Naive thymus-derived CD4-positive, alpha-beta T cell (primary cell): ENCODE data around the gene LARGE1. TPM values are rescaled to one million over a fixed set of nuclear protein-coding genes. Genes with fewer than 3 reads are reported as not detected.

Source experiments
- ATAC-seq: fragments of 150-1000 bp; cut with Tn5 transposase; 2 replicates; pipeline ENCODE4 v1.10.0; 2021; ENCODE audit warnings: mild to moderate bottlenecking, moderate library complexity
- CTCF ChIA-PET: fragments of 350-600 bp; sonication (Branson Sonifier 250); formaldehyde crosslinking; loops from one replicate; lab custom pipeline; 2021; ENCODE audit warnings: antibody characterized with exemption; lab: Charles Lee
- POLR2A ChIA-PET: fragments of 350-600 bp; sonication (Branson Sonifier 250); formaldehyde crosslinking; loops from one replicate; lab custom pipeline; 2021; ENCODE audit warnings: antibody characterized with exemption, inconsistent platforms; lab: Charles Lee
- DNase-seq, 9 donors: peaks; one replicate each; pipeline versions ENCODE4 v3.0.0 to v3.0.0-alpha.2; 2020 to 2022; ENCODE audit warnings: mixed read lengths in 1 of 9
- H3K27ac ChIP-seq: one replicate; pipeline ENCODE4 v1.7.0; 2013; ENCODE audit warnings: mild to moderate bottlenecking, low read depth, low read length, moderate library complexity
- H3K27me3 ChIP-seq, 2 donors: one replicate each; pipeline ENCODE4 v1.7.0; 2013; ENCODE audit warnings: low read length in 2 of 2, mild to moderate bottlenecking in 2 of 2, moderate library complexity in 2 of 2; ENCODE audit not compliant: control insufficient read depth in 2 of 2, insufficient read depth in 2 of 2
- H3K36me3 ChIP-seq, 3 experiments: 1 replicate in 2 of 3; 2 replicates in 1 of 3; pipeline ENCODE4 v1.7.0; 2013; ENCODE audit warnings: low read length in 3 of 3, mild to moderate bottlenecking in 3 of 3, moderate library complexity in 1 of 3; ENCODE audit not compliant: insufficient read depth in 3 of 3, control insufficient read depth in 2 of 3
- H3K4me1 ChIP-seq, 2 donors: one replicate each; pipeline ENCODE4 v1.7.0; 2013; ENCODE audit warnings: low read length in 2 of 2, mild to moderate bottlenecking in 2 of 2, moderate library complexity in 1 of 2; ENCODE audit not compliant: control insufficient read depth in 2 of 2, insufficient read depth in 2 of 2
- H3K4me3 ChIP-seq: 2 replicates; pipeline ENCODE4 v1.7.0; 2013; ENCODE audit warnings: mild to moderate bottlenecking, low read length
- H3K9me3 ChIP-seq, 3 experiments: 1 replicate in 2 of 3; 2 replicates in 1 of 3; pipeline ENCODE4 v1.7.0; 2013; ENCODE audit warnings: low read length in 3 of 3; ENCODE audit not compliant: control insufficient read depth in 2 of 3
- H3K27ac Mint-ChIP-seq, 9 donors: one replicate each; pipeline ENCODE4 v1.8.0; 2020 to 2022; ENCODE audit warnings: mixed read lengths in 9 of 9, mild to moderate bottlenecking in 8 of 9, moderate library complexity in 5 of 9, inconsistent platforms in 2 of 9
- H3K27me3 Mint-ChIP-seq, 5 donors: one replicate each; pipeline ENCODE4 v1.8.0; 2021 to 2022; ENCODE audit warnings: mixed read lengths in 5 of 5, mild to moderate bottlenecking in 1 of 5
- H3K36me3 Mint-ChIP-seq, 5 donors: one replicate each; pipeline ENCODE4 v1.8.0; 2020 to 2022; ENCODE audit warnings: mixed read lengths in 5 of 5, mild to moderate bottlenecking in 3 of 5, inconsistent platforms in 1 of 5
- H3K4me1 Mint-ChIP-seq, 7 donors: one replicate each; pipeline ENCODE4 v1.8.0; 2020 to 2022; ENCODE audit warnings: mixed read lengths in 7 of 7, mild to moderate bottlenecking in 3 of 7, inconsistent platforms in 1 of 7
- H3K4me3 Mint-ChIP-seq, 10 donors: one replicate each; pipeline ENCODE4 v1.8.0; 2020 to 2022; ENCODE audit warnings: mild to moderate bottlenecking in 10 of 10, mixed read lengths in 10 of 10, moderate library complexity in 6 of 10, inconsistent platforms in 2 of 10
- H3K9me3 Mint-ChIP-seq, 11 donors: one replicate each; pipeline ENCODE4 v1.8.0; 2020 to 2022; ENCODE audit warnings: mixed read lengths in 11 of 11, mild to moderate bottlenecking in 4 of 11, inconsistent platforms in 1 of 11, moderate library complexity in 1 of 11
- intact Hi-C, 2 donors: fragments of 100-400 bp; cut with micrococcal nuclease; formaldehyde crosslinking; loops; one replicate each; pipeline ENCODE4 v1.15.1; 2023
- polyA plus RNA-seq, 2 donors: library from polyadenylated mRNA; unstranded; fragments of 300-500 nt; fragmentation: Illumina TruSeq; gene quantifications; one replicate each; pipeline ENCODE4 v1.2.3, GENCODE V29; 2021
- total RNA-seq, 6 experiments: library from RNA in 5 of 6; stranded (reverse) in 5 of 6; gene quantifications; 1 replicate in 5 of 6; 2 replicates in 1 of 6; pipeline ENCODE4 v1.2.3 and lab custom pipeline; 2021 to 2026

LARGE1 gene
- total and polyA plus RNA-seq, 7 experiments from 2014 or later = 2.3 to 4.8 (median 3.0) TPM; not detected in 3

- intact Hi-C loops = no loop called here
- CTCF ChIA-PET = no interaction called here
- DNase-seq (no peak), ATAC-seq (no peak)
- Histone ChIP-seq H3K27me3 (no peaks in the 10 kb centered on the region), H3K4me1 (no peaks in the 10 kb centered on the region), H3K27ac (no peak overlapping the region), H3K9me3 (no peaks in the 10 kb centered on the region), H3K4me3 (no peak overlapping the region), H3K36me3 (no peaks in the 10 kb centered on the region)
- Mint-ChIP-seq H3K4me1 (no peaks in the 10 kb centered on the region), H3K9me3 (peaks cover 0 to 6% (median 0%) of the 10 kb centered on the region in 11 donors), H3K27ac (no peak overlapping the region), H3K4me3 (no peak overlapping the region), H3K27me3 (peaks cover 0 to 6% (median 0%) of the 10 kb centered on the region in 5 donors), H3K36me3 (no peaks in the 10 kb centered on the region)
- POLR2A ChIA-PET = no interaction called here
Observed at GRCh38 chr22:33386270-33386669, 534.0 kb downstream of the LARGE1 start.

- Mint-ChIP-seq H3K36me3 (no peaks in the 10 kb centered on the region), H3K9me3 (peaks cover 0 to 8% (median 0%) of the 10 kb centered on the region in 11 donors), H3K27ac (no peak overlapping the region), H3K4me1 (no peaks in the 10 kb centered on the region), H3K27me3 (peaks cover 0 to 6% (median 0%) of the 10 kb centered on the region in 5 donors), H3K4me3 (no peak overlapping the region)
- Histone ChIP-seq H3K4me3 (no peak overlapping the region), H3K27ac (no peak overlapping the region), H3K4me1 (no peaks in the 10 kb centered on the region), H3K27me3 (no peaks in the 10 kb centered on the region), H3K9me3 (no peaks in the 10 kb centered on the region), H3K36me3 (no peaks in the 10 kb centered on the region)
- POLR2A ChIA-PET = no interaction called here
- no peak for DNase-seq
- intact Hi-C loops = no loop called here
- no peak for ATAC-seq
- CTCF ChIA-PET = interaction anchor here (0.7 kb wide), 1 partner anchor 38 kb away, joined by 3 read pairs; no protein-coding TSS in a partner anchor
Observed at GRCh38 chr22:33385611-33386010, 534.7 kb downstream of the LARGE1 start.

- H3K9me3 ChIP-seq = no peaks in the 10 kb centered on the region
- DNase-seq (no peak), ATAC-seq (no peak)
- no peak overlapping the region for H3K27ac ChIP-seq
- CTCF ChIA-PET = no interaction called here
- H3K4me1 ChIP-seq = no peaks in the 10 kb centered on the region
- Mint-ChIP-seq H3K27ac (no peak overlapping the region), H3K9me3 (peaks cover 5 to 24% (median 9%) of the 10 kb centered on the region in 11 donors), H3K4me1 (no peaks in the 10 kb centered on the region), H3K4me3 (no peak overlapping the region), H3K36me3 (peaks cover 0 to 4% (median 0%) of the 10 kb centered on the region in 5 donors), H3K27me3 (peaks cover 0 to 6% (median 0%) of the 10 kb centered on the region in 5 donors)
- H3K36me3 ChIP-seq = no peaks in the 10 kb centered on the region
- intact Hi-C loops = no loop called here
- POLR2A ChIA-PET = no interaction called here
- no peaks in the 10 kb centered on the region for H3K27me3 ChIP-seq
- no peak overlapping the region for H3K4me3 ChIP-seq
Observed at GRCh38 chr22:33382436-33382835, 537.8 kb downstream of the LARGE1 start.

GRCh38 chr22:33381531-33382406, 538.5 kb downstream of the LARGE1 start:
- H3K4me1 Mint-ChIP-seq = no peaks in the 10 kb centered on the region
- H3K9me3 Mint-ChIP-seq = peaks cover 5 to 30% (median 10%) of the 10 kb centered on the region in 11 donors
- no peak for ATAC-seq
- Histone ChIP-seq H3K4me1 (no peaks in the 10 kb centered on the region), H3K4me3 (no peak overlapping the region), H3K27ac (no peak overlapping the region), H3K27me3 (no peaks in the 10 kb centered on the region), H3K9me3 (no peaks in the 10 kb centered on the region), H3K36me3 (no peaks in the 10 kb centered on the region)
- CTCF ChIA-PET = no interaction called here
- peaks cover 0 to 4% (median 0%) of the 10 kb centered on the region in 5 donors for H3K36me3 Mint-ChIP-seq
- peaks cover 0 to 6% (median 0%) of the 10 kb centered on the region in 5 donors for H3K27me3 Mint-ChIP-seq
- no peak overlapping the region for H3K4me3 Mint-ChIP-seq
- POLR2A ChIA-PET = no interaction called here
- DNase-seq = no peak
- intact Hi-C loops = no loop called here
- no peak overlapping the region for H3K27ac Mint-ChIP-seq

- Mint-ChIP-seq H3K27ac (no peak overlapping the region), H3K4me3 (no peak overlapping the region), H3K27me3 (peaks cover 0 to 6% (median 0%) of the 10 kb centered on the region in 5 donors), H3K4me1 (no peaks in the 10 kb centered on the region), H3K36me3 (peaks cover 0 to 4% (median 0%) of the 10 kb centered on the region in 5 donors), H3K9me3 (peaks cover 5 to 30% (median 11%) of the 10 kb centered on the region in 11 donors)
- intact Hi-C loops = no loop called here
- no peaks in the 10 kb centered on the region for H3K9me3 ChIP-seq
- H3K4me1 ChIP-seq = no peaks in the 10 kb centered on the region
- ATAC-seq = no peak
- no peak overlapping the region for H3K27ac ChIP-seq
- ChIA-PET POLR2A (no interaction called here), CTCF (no interaction called here)
- H3K27me3 ChIP-seq = no peaks in the 10 kb centered on the region
- no peaks in the 10 kb centered on the region for H3K36me3 ChIP-seq
- H3K4me3 ChIP-seq = no peak overlapping the region
- no peak for DNase-seq
Observed at GRCh38 chr22:33380789-33381530, 539.3 kb downstream of the LARGE1 start.

- no peaks in the 10 kb centered on the region for H3K4me1 Mint-ChIP-seq
- H3K4me3 ChIP-seq = no peak overlapping the region
- no peaks in the 10 kb centered on the region for H3K27me3 ChIP-seq
- ChIA-PET CTCF (no interaction called here), POLR2A (no interaction called here)
- no peaks in the 10 kb centered on the region for H3K4me1 ChIP-seq
- H3K27me3 Mint-ChIP-seq = peaks cover 0 to 6% (median 0%) of the 10 kb centered on the region in 5 donors
- no peak for DNase-seq
- H3K36me3 Mint-ChIP-seq = peaks cover 0 to 4% (median 0%) of the 10 kb centered on the region in 5 donors
- no peak for ATAC-seq
- H3K27ac Mint-ChIP-seq = no peak overlapping the region
- H3K9me3 Mint-ChIP-seq = peaks cover 5 to 30% (median 11%) of the 10 kb centered on the region in 11 donors
- no peaks in the 10 kb centered on the region for H3K36me3 ChIP-seq
- H3K4me3 Mint-ChIP-seq = no peak overlapping the region
- H3K27ac ChIP-seq = no peak overlapping the region
- no peaks in the 10 kb centered on the region for H3K9me3 ChIP-seq
- intact Hi-C loops = no loop called here
Observed at GRCh38 chr22:33379836-33380235, 540.4 kb downstream of the LARGE1 start.
